CD4-positive, alpha-beta T cell treated with Interleukin-15 for 4 hours (primary cell): ENCODE results near the gene DYNC2H1.
"Not testable (repeated sequence)": the region's sequence is repeated elsewhere in the genome, so short reads cannot be mapped to it uniquely, and the experiment has no call there.

Experiments
- DNase-seq: peaks from one replicate; pipeline ENCODE4 v3.0.0-alpha.2; 2020; ENCODE audit warnings: low spot score

The DYNC2H1 gene

GRCh38 chr11:103372906-103373305, 263.7 kb downstream of the DYNC2H1 start:
- no peak for DNase-seq

DNA sequence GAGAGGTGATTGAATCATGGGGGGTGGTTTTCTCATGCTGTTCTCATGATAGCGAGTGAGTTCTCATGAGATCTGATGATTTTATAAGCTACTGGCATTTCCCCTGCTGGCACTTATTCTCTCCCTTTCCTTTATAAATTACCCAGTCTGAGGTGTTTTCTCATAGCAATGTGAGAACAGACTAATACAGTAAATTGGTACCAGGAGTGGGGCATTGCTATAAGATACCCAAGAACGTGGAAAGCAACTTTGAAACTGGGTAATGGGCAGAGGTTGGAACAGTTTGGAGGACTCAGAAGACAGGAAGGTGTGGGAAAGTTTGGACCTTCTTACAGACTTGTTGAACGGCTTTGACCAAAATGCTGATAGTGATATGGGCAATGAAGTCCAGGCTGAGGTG, 265.0 kb downstream of the DYNC2H1 start:
- DNase-seq, result not testable (repeated sequence)

GRCh38 chr11:103378931-103379330, 269.7 kb downstream of the DYNC2H1 start:
- no peak for DNase-seq

- DNase-seq, result no peak
These were observed 270.8 kb downstream of the DYNC2H1 start for GRCh38 chr11:103380031-103380430.

GRCh38 chr11:103384652-103385051, 275.4 kb downstream of the DYNC2H1 start:
- DNase-seq, result no peak

DNA sequence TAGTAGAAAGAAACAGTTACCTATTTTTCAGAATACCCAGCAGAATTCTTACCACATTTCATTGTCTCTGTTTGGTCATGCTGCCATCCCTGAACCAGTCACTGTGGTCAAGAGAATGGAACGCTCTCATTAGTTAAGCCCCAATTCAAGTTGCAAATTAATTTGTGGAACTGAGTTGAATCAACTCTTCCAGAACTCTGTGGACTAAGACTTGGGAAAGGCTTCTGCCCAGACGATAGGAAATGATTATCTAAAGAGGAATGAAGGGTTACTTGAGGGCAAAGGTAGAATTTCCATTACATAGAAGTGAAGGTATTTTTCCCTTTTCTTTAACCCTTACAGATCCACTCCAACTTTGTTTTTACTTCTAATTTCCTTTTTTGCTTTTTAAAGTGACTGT, 286.4 kb downstream of the DYNC2H1 start:
- DNase-seq, result no peak

DNA sequence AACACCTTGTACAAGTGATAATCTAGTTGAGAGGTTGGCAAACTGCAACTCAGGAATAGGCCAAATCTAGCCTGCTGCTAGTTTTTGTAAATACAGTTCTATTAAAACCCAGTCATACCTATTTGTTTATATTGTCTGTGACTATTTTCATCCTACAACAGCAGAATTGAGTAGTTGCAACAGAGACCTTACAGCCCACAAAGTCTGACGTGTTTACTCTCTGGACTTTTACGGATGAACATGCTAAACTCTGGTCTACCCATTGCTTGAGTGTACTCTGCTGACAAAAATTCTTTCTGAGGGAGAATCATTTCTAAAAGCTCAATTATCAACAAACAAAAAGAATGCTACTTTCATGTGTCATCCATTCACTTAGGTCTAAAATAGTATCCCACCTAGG, 287.0 kb downstream of the DYNC2H1 start:
- DNase-seq, result no peak

DNA sequence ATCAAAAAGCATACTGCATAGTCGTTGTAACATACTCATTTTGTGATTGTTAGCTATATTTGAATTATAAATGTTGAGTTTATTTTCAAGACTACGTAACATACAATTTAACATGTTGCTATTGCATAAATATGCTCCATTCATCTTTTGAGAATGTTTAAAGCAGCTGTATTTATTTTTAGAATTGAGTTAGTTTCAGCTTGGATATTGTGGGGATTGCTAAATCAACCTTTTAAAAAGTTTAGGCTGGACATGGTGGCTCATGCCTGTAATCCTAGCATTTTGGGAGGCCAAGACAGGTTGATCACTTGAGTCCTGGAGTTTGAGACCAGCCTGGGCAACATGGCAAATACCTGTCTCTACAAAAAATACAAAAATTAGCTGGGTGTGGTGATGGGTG, 288.1 kb downstream of the DYNC2H1 start:
- DNase-seq, result no peak

DNA sequence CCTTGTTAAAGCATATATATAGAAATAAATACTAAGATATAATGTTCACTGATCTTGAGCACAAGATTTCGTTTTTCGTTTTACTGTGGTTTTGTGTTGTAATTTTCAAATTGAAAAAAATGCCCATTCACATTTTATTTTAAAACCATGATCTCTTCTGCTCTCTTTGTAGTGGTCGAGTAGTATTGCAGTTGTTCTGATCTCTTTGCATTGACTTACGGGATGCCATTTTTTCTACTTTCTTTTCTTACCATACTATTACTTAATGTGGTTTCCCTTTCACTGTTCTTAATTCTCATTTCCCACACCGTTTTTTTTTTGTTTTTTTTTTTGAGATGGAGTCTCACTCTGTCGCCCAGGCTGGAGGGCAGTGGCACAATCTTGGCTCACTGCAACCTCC, 289.6 kb downstream of the DYNC2H1 start:
- no peak for DNase-seq

- DNase-seq, result no peak
These were observed 297.1 kb downstream of the DYNC2H1 start for GRCh38 chr11:103406357-103406756.

DNA sequence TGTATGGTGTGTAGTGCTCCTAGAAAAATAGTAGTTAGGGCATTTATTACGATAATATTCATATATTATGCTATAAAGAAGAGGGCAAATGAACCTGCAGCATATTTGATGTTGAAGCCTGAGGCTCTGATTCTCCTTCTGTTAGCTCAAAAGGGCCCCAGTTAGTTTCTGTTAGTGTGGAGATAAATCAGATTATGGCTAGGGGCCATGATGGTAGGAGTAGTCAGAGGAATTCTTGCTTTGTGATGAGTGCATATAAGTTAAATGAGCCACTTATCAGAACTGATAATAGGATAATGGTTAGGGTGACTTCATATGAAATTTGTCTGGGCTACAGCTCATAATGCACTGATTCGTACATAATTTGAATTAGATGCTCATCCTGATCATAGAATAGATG, 298.4 kb downstream of the DYNC2H1 start:
- DNase-seq, result no peak

DNA sequence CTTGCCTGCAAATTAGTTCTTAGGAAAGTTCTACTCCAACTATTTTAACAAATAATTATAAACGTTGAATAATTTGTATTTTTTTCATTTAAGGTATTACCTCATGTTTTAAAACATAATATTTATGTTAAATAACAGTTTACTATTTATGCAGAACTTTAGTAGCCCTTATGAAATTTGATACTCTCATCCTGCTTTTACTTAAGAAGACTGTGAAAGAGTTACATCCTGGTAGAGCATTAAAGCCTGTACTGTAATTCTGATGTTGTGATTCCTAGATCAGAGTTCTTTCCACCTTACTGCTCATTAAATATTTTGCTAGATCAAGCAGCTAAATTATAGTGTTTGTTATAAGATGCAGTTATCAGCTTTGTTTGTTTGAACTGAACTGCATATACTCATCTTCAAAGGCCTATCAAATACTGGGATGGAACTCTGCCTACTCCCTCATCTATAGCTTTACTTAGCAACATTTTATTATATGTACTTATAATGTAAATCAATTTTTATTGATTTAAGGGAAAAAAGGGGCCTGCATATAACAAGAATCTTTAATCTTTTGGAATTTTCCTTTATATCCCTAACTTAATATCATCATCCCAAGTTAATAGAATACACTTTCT, 304.2 kb downstream of the DYNC2H1 start:
- no peak for DNase-seq

DNA sequence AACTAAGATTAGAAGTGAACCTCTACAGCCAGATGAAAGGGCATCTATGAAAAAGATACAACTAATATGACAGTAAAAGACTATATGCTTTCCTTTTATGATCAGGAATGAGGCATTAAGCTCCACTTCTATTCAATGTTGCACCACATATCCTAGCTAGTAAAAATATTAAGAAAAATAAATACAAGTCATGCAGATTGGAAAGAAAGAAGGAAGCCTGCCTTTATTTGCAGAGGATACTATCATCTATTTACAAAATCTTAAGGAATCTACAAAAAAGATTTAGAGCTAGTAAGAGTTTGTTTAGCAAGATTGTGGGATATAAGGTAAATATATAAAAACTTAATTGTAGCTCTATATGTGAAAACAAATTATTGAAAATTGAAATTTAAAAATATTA, 308.8 kb downstream of the DYNC2H1 start:
- DNase-seq, result no peak

- no peak for DNase-seq
These were observed 311.4 kb downstream of the DYNC2H1 start for GRCh38 chr11:103420593-103420992.

GRCh38 chr11:103433386-103434072, 324.3 kb downstream of the DYNC2H1 start:
- no peak for DNase-seq

DNA sequence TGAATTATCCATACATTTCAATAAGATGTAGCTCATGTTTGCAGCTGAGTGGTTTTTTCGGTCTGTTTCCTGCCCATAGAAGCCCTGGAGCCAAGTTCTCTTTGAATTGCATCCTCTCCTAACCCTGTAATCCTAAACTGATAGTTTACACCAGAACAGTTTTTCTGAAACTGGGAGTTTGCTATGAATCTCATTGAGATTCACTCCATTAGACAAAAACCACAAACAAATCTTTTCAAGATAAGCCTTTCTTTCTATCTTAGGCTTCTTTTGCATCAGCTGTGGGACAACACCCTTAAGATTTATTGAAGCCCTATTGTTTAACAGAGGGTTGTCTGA, 324.8 kb downstream of the DYNC2H1 start:
- no peak for DNase-seq

GRCh38 chr11:103436131-103436770, 327.0 kb downstream of the DYNC2H1 start:
- DNase-seq, result no peak

- DNase-seq, result no peak
These were observed 331.8 kb downstream of the DYNC2H1 start for GRCh38 chr11:103441021-103441420.

DNA sequence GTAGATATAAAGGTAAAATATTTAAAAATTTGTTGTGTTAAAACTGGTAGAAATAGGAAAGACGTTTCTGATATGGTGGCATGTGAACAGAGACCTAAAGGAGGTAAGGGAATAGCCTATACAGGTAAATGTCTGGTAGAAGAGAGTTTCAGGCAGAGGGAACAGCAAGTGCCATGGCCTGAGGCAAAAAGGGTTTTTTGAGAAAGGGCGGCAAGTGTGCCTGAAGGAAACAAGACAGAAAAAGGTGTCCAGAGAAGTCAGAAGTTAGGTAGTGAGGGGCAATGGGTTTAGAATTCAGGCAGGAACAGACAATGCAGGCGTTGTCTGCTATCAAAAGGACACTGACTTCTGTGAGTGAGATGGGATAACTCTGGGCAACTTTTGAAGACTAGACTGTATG, 339.7 kb downstream of the DYNC2H1 start:
- no peak for DNase-seq

DNA sequence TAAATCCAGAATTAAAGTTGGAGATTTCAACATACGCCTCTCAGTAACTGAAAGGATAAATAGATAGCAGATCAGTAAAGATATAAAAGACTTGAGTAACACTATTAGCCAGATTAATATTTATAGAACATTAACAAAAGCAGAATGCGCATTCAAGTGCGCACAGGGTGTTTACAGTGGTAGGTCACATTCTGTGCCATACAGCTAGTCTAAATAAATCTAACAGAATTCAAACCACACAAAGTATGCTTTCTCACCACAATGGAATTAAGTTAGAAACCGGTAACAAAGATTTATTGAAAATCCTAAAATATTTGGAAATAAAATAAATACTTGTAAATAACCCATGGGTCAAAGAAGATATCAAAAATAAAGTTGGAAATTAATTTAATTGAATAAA, 341.0 kb downstream of the DYNC2H1 start:
- DNase-seq, result no peak

- DNase-seq, result no peak
These were observed 343.9 kb downstream of the DYNC2H1 start for GRCh38 chr11:103453126-103453525.

- no peak for DNase-seq
These were observed 344.9 kb downstream of the DYNC2H1 start for GRCh38 chr11:103453915-103454709.

- DNase-seq, result no peak
These were observed 355.2 kb downstream of the DYNC2H1 start for GRCh38 chr11:103464420-103464819.
